Stimulated activated CD4-positive, alpha-beta T cell treated with anti-CD3 and anti-CD28 coated beads, Interleukin-2, amount 100 ng/mL, for 24 hours (primary cell): Measurements from ENCODE around the gene FAM216B.
"Not testable (repeated sequence)": the region's sequence is repeated elsewhere in the genome, so short reads cannot be mapped to it uniquely, and the experiment has no call there.

Experiments
- DNase-seq, 2 donors: peaks; one replicate each; pipeline ENCODE4 v3.0.0-alpha.2; 2020

FAM216B gene

GRCh38 chr13:42788601-42789000 lies 7.2 kb downstream of the FAM216B start:
- DNase-seq = no peak

- no peak for DNase-seq
Measured at GRCh38 chr13:42792154-42792553, 10.8 kb downstream of the FAM216B start.

- DNase-seq = no peak
Measured at GRCh38 chr13:42794577-42795275, 13.3 kb downstream of the FAM216B start.

GRCh38 chr13:42795666-42796065 lies 14.3 kb downstream of the FAM216B start:
- no peak for DNase-seq

- no peak for DNase-seq
Measured at GRCh38 chr13:42796747-42797356, 15.5 kb downstream of the FAM216B start.

- no peak for DNase-seq
Measured at GRCh38 chr13:42798118-42798517, 16.7 kb downstream of the FAM216B start.

GRCh38 chr13:42800109-42800643 lies 18.8 kb downstream of the FAM216B start:
- no peak for DNase-seq

- no peak for DNase-seq
Measured at GRCh38 chr13:42803563-42804204, 22.3 kb downstream of the FAM216B start.

GRCh38 chr13:42804244-42804874 lies 23.0 kb downstream of the FAM216B start:
- DNase-seq = no peak

- no peak for DNase-seq
Measured at GRCh38 chr13:42807241-42807640, 25.9 kb downstream of the FAM216B start.

GRCh38 chr13:42807866-42808265 lies 26.5 kb downstream of the FAM216B start:
- no peak for DNase-seq

- no peak for DNase-seq
Measured at GRCh38 chr13:42808341-42808940, 27.1 kb downstream of the FAM216B start.

GRCh38 chr13:42812316-42812715 lies 30.9 kb downstream of the FAM216B start:
- DNase-seq = no peak

- DNase-seq = no peak
Measured at GRCh38 chr13:42814868-42815267, 33.5 kb downstream of the FAM216B start.

GRCh38 chr13:42815681-42816080 lies 34.3 kb downstream of the FAM216B start:
- no peak for DNase-seq

- no peak for DNase-seq
Measured at GRCh38 chr13:42816538-42816937, 35.2 kb downstream of the FAM216B start.

GRCh38 chr13:42819687-42820086 lies 38.3 kb downstream of the FAM216B start:
- not testable (repeated sequence) for DNase-seq

- DNase-seq = no peak
Measured at GRCh38 chr13:42820451-42820850, 39.1 kb downstream of the FAM216B start.

GRCh38 chr13:42821437-42821836 lies 40.1 kb downstream of the FAM216B start:
- DNase-seq = no peak

- DNase-seq = no peak
Measured at GRCh38 chr13:42832341-42833096, 51.1 kb downstream of the FAM216B start.

GRCh38 chr13:42834946-42835345 lies 53.6 kb downstream of the FAM216B start:
- DNase-seq = no peak
